ENCODE measurements around the gene LRP6.

The LRP6 gene

GRCh38 chr12:12210983-12211382 lies 55.9 kb downstream of the LRP6 start:
- no peak for DNase-seq

GRCh38 chr12:12210416-12210815 lies 56.4 kb downstream of the LRP6 start:
- no peak for DNase-seq

- DNase-seq: no peak
Measured at GRCh38 chr12:12209675-12210074, 57.2 kb downstream of the LRP6 start.

- no peak for DNase-seq
Measured at GRCh38 chr12:12209043-12209442, 57.8 kb downstream of the LRP6 start.

GRCh38 chr12:12207746-12208145 lies 59.1 kb downstream of the LRP6 start:
- no peak for DNase-seq

GRCh38 chr12:12206776-12207388 lies 60.0 kb downstream of the LRP6 start:
- no peak for DNase-seq

- DNase-seq: no peak
Measured at GRCh38 chr12:12202747-12203146, 64.1 kb downstream of the LRP6 start.

GRCh38 chr12:12202105-12202504 lies 64.7 kb downstream of the LRP6 start:
- DNase-seq: no peak

GRCh38 chr12:12201274-12201758 lies 65.5 kb downstream of the LRP6 start:
- DNase-seq: no peak

GRCh38 chr12:12200363-12200762 lies 66.5 kb downstream of the LRP6 start:
- DNase-seq: no peak

- no peak for DNase-seq
Measured at GRCh38 chr12:12198124-12198523, 68.7 kb downstream of the LRP6 start.

GRCh38 chr12:12197128-12197527 lies 69.7 kb downstream of the LRP6 start:
- no peak for DNase-seq

- no peak for DNase-seq
Measured at GRCh38 chr12:12195516-12195915, 71.3 kb downstream of the LRP6 start.

- no peak for DNase-seq
Measured at GRCh38 chr12:12195081-12195480, 71.8 kb downstream of the LRP6 start.

GRCh38 chr12:12194206-12194605 lies 72.6 kb downstream of the LRP6 start:
- DNase-seq: no peak

GRCh38 chr12:12191008-12191407 lies 75.8 kb downstream of the LRP6 start:
- peak; percentile 12 for DNase-seq

GRCh38 chr12:12190087-12190809 lies 76.6 kb downstream of the LRP6 start:
- DNase-seq: no peak

- no peak for DNase-seq
Measured at GRCh38 chr12:12185414-12185813, 81.4 kb downstream of the LRP6 start.

- DNase-seq: no peak
Measured at GRCh38 chr12:12182703-12183365, 84.0 kb downstream of the LRP6 start.

- DNase-seq: no peak
Measured at GRCh38 chr12:12181511-12181910, 85.3 kb downstream of the LRP6 start.

GRCh38 chr12:12180575-12180974 lies 86.3 kb downstream of the LRP6 start:
- DNase-seq: no peak

- DNase-seq: no peak
Measured at GRCh38 chr12:12180136-12180535, 86.7 kb downstream of the LRP6 start.

GRCh38 chr12:12178559-12178958 lies 88.3 kb downstream of the LRP6 start:
- DNase-seq: no peak

- no peak for DNase-seq
Measured at GRCh38 chr12:12176402-12176801, 90.4 kb downstream of the LRP6 start.
